Midbrain (tissue), 1 donor: ENCODE data around the gene TSPAN33.
A peak's percentile ranks its signal among the peaks of the same experiment; 100 is the strongest.

ENCODE experiments used
- DNase-seq: peaks from one replicate; lab custom pipeline; 2025; lab: John Stamatoyannopoulos, UW

The TSPAN33 gene

DNA sequence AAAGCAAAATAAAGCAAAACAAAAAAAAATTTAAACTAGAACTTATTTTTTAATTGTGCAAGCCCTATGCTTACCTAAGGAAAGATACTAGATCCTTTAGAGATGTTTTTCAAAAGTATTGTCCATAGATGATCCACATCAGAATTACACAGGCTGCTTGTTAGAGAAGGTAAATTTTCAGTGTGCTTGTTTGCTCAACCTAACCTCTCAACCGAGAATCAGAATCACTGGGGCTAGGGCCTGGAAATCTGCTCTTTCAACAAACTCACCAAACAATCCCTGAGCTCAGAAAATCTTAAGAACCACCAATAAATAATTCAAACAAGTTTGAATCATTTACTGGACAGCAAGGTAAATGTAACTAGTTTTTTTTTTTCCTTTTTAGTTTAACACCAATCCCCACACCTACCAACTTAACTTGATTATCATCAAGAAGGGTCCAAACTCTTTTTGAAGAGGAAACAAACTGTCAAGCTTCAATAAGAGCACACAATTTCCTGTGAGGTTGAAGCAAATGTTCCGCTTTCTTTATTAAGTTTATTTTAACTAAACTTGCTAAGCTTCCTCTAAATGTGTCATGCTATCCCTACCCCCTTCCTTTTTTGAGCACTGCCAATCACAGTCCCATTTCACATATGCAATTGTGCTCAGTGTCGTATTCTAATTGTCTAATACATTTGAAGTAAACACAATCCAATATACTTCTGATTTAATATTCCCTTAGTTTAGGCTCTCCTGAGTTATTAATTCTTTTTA lies 7.4 kb upstream of the TSPAN33 start:
- DNase-seq = no peak

DNA sequence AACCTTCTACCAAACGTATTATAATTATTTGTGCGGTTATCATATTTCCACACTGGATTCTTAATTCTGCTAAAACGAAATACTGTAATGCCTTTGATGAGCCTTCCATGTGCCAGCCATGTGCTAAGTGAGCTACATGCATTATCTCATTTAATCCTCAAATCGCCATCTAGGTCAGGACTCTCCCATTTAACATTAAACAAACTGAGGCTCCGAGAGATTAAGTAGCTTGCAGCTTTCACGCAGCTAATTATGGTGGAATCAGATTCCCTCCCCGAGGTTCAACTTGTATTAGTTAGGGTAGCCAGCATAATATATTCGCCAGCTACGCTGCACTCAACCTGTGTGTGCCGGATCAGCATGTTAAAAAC lies 798 bp upstream of the TSPAN33 start:
- no peak for DNase-seq

DNA sequence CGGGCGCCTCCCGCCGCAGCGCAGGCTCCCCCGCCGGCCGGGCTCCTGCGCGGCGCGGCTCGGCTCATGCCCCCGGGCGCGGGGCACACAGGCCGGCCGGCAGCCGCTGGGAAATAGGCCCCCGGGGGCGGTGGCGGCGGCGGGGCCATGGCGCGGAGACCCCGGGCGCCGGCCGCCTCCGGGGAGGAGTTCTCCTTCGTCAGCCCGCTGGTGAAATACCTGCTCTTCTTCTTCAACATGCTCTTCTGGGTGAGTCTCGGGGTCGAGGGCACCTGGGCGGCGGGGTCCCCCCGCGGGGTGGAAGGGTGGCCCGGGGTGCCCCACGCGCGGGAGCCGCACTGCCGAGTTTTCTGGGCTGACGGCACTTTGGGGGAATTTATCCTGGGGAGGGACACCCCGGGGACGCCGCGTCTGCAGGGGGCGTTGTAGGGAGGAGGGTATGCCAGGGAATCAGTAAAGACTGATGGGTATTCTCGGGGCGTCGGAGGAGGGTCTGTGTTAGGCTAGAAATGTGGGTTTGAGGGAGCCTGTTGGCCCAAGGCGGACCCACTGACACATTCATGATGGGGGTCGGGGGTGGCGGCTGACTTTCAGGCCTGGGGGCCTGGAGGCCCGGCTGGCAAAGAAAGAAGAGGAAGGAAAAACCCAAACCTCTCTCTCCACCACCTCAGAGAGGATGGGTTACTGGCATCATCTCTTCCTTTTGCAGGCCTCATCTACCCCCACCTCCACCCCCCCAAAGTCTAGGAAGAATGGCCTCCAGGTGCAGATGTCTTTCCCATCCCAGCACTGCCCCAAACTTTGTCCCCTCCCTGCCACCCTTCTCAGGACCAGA lies 544 bp downstream of the TSPAN33 start:
- DNase-seq = no peak

DNA sequence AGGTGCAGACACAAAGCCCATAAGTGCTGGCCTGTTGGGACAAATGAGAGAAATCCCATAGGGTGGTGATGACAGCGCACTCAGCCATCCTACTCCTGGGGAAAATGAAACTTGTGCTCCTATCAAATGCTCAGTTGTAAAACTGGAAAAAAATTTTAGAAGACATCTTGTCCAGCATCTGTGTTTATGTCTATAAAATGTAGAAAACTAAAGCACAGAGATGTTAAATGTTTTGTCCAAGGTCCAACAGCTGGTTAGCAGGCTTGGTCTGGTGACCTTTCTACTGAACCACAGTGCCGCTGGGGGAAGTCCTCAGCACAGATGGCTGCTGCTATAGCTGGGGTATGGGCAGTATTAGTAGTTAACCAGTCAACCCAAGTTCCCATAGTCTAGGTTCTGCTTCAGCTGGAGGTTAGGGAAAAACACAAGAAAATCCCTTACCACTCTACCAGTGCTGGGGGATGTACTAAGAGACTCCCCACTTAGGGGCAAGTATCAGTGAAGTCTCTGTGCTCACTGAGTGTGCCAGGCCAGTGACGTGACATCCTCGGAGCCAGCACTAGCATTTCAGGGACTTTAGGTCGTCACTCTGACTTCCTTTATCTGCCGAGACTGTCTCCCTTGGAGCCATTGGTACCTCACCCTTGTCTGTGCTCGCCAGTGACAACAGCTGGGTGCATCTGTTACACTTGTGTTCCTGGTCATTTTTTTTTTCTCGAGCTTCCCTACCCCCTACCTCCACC lies 1.9 kb downstream of the TSPAN33 start:
- DNase-seq = no peak

DNA sequence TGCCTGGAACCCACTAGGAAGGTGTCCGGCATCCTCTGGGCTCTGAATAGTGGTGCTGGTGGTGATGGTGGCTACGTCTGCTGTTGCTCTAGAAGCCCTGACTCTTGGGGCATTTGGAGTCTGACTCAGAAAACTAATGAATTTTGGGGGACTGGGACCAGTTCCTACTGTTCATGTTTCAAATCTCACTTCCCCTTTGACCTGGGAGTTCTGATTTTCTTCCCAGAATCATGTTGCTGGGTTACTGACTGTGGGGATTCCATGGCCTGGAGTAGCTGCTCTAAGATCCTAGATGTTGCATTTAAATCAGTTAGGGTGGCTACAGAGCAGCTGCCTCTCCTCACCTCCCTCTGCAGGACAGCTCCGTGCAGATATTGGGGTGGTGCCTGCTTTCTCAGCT lies 3.2 kb downstream of the TSPAN33 start:
- no peak for DNase-seq

DNA sequence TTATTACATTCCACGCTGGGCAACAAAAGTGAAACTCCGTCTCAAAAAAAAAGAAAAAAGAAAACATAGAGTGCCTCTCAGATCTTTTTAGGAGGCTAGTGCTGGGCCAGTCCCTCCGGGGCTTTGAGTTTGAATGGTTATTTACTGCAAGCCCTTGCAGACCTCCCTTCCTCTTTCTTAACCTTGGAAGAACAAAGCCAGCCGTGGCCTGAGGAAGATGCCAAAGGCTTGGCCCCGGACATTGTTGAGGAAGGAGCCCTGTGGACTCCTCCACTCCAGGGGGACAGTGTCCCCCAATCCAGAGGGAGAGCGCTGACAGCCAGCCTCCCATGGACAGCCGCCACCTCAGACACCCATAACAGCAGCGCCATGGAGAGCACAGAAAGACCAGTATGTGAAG lies 5.0 kb downstream of the TSPAN33 start:
- DNase-seq = no peak

DNA sequence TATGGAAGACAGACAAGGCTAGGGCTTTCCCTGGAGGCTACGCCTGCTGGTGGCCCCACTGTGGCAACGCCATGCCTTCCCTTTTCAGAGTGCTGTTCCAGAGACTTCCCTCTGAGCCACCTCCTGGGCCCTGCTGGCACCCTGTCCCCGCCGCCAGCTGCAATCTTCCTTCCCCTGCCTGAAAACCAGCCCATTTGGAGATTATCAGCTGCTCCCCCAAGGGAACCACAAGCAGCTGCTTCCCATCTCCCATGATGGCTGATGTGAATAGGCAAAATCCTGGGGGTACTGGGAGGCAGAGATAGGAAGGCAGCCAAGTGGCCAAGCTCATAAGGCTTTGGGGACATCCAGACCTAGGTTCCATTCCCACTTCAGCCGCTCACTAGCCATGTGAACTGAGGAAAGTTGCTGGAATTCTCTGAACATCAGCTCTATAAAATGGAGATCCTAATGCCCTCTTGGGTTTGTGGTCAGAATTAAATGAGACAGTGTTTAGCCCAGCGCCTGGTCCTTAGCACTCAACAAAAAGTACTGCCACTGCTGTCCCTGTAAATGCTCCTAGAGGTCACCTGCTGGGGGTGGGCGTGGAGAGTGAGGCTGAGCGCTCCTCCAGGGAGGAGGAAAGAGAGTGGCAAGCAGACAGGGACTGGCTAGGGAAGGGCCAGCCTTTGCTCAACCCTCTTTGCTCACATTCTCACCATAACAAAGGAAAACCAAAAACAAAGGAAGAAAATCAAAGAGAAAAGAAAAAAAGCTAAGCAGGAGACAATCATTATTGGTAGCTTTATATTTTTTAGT lies 5.9 kb downstream of the TSPAN33 start:
- no peak for DNase-seq

DNA sequence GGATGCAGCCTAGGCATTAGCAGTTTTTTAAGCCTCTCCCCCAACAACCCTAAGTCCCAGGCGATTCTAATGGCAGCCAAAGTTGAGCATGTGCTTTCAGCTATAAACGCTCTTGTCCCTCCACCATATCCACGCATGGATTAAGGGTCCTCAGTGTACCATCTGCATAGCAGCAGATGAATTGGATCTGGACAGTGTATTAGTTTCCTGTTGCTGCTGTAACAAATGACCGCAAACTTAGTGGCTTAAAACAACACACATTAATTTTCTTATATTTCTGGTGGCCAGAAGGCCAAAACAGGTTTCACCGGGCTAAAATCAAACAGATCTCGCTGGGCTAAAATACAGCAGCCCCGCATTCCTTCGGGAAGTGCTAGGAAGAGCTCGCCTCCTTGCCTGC lies 13.1 kb downstream of the TSPAN33 start:
- no peak for DNase-seq

DNA sequence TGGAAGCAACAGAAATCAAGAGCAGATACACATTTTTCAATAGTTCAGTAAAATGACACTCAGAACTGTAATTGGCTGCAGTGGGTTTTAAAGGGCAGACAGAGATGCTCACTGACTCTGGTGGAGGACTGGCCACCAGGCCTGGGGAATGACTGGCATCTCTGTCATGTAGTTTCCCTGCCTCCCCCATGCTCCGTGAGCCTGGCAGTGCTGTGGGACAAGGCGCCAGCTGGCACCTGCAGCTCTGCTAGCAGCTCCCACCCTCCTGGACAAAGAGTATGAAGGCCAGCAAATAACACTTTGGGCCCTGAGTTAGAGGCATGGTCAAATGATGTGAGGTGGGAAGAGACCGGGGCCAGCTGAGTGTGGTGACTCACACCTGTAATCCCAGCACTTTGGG lies 15.0 kb downstream of the TSPAN33 start:
- no peak for DNase-seq

DNA sequence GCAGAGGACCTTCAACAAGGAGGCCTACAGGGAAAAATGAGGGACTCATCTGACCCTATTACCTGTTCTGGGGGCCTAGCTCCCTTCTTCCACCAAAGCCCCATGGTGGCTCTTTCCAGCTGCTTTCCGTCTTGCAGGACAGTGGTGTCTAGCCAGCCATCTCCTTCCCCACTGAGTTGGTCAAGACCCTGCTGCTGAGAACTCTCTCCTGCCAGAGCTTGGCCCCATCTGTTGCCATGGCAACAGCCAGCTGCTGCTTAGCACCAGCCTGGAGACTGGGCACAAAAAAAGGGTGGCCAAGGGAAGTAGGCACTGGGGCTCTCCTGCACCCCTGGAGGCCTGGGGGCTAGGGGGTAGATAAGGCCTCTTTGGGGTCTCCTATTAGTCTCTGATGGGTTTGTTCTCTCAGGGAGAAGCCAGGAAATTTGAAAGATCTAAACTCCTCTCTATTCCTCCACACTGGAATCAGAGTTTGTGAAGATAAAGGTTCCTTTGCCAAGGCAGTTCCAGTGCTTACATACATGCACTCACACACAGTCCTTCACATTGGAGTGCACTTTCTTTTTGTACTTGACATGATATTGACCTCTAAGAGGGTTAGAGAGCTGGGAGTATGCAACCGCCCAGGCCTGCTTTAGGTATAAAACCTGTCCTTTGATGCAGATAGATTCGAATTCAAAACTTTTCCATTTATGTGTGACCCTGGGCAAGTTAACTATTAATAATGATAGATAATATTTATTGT lies 15.8 kb downstream of the TSPAN33 start:
- peak; percentile 28 for DNase-seq

DNA sequence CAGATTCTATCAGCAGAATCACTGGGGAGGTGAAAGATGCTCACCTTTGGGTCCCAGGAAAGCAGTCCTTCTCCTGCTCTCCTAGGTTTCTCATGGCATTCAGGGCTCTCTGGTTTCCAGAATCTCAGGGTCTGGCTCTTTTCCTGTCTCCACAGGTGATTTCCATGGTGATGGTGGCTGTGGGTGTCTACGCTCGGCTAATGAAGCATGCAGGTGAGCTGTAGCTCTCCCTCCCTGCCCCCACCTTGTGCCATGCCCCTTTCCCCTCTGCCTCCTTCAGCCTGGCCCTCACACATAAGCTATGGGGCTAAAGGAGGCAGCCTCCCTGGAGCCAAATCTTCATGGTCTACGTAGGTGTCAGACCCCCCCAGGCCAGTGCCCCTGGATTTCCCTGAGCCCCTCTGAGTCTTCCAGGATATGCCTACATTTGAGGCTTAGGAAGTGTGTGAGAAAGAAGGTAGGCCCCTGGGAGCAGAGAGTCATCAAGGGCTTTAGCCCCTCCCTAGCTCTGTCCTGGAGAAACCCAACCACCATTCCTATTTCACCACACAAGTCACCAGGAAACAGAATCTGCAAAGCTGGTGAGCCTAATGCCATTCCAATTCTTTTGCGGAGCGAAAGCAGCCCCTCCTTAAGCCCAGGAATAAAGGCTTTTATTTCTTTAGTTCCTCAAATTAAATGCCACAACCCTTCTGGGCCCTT lies 17.2 kb downstream of the TSPAN33 start:
- DNase-seq = no peak

DNA sequence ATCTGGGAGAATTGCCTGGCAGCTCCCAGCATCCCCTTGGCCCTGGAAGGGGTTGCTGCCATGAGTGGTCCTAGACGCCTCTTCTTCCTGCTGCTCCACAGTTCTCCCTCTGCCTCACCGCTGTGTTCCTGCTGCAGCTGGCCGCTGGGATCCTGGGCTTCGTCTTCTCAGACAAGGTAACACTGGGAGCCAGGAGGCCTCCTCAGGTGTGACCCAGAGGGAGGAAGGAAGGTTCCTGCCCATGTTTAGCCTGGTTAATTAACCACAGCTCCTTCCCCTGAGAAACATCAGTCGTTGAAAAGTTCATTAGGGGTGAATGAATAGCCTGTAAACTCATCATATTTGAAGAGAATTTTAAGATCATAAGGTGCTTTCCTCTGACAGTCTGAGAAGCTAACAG lies 18.2 kb downstream of the TSPAN33 start:
- DNase-seq = no peak

DNA sequence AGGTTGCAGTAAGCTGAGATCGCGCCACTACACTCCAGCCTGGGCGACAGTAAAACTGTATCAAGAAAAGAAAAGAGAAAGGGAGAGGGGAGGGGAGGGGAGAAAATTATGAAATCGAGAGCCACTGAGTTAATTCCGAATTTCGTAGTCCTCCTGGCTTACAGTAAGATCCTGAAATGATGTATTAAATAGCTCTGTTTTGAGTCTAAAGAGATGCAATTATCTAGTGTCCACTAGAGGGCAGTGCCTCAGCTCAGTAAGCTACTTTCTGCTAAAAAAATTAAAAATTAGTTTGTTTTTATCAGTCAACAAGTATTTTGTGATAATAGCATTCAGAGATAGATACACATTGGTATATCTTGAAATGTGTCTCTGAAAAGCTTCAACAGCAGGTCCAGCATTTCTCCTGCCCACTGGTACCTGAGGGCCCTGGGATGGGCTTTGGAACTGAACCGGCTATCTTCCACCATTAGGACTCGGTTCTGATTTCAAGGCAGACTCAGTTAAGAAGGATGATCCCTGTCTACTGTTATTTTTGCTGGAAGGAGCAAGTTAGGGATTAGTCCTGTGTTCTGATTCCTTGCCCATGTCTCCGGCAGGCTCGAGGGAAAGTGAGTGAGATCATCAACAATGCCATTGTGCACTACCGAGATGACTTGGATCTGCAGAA lies 19.5 kb downstream of the TSPAN33 start:
- DNase-seq = peak; percentile 51

DNA sequence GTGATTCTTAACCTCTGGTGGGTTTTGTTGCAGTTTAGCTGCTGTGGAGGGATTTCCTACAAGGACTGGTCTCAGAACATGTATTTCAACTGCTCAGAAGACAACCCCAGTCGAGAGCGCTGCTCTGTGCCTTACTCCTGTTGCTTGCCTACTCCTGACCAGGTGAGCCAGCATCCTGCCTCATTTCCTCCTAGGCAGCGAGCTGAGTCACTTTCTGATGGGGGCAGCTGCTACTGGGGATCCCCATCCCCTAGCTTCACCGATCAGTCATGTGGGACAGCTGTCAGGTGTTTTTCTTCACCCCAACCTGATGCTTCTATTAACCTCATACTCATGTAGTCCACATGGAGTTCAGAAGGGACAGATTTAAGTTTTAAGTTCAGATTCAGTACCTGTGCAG lies 22.2 kb downstream of the TSPAN33 start:
- no peak for DNase-seq

DNA sequence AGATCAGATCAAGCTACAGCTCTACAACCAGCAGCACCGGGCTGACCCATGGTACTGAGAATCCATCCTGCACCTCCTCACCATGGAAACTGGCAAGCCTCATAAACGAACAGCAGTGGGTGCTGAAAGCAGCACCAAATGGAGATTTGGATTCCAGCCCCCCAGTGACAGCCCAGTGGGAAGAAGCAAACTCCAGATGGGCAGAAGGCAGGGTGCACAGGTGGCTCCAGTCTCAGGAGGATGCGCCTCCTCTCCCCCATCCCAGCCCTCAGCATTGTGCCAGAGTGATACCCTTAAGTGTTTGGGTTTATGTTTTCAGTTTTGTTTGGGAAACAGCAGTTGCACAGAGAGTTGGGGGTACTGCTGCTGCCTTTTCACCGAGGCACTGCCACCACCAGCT lies 23.3 kb downstream of the TSPAN33 start:
- DNase-seq = no peak

DNA sequence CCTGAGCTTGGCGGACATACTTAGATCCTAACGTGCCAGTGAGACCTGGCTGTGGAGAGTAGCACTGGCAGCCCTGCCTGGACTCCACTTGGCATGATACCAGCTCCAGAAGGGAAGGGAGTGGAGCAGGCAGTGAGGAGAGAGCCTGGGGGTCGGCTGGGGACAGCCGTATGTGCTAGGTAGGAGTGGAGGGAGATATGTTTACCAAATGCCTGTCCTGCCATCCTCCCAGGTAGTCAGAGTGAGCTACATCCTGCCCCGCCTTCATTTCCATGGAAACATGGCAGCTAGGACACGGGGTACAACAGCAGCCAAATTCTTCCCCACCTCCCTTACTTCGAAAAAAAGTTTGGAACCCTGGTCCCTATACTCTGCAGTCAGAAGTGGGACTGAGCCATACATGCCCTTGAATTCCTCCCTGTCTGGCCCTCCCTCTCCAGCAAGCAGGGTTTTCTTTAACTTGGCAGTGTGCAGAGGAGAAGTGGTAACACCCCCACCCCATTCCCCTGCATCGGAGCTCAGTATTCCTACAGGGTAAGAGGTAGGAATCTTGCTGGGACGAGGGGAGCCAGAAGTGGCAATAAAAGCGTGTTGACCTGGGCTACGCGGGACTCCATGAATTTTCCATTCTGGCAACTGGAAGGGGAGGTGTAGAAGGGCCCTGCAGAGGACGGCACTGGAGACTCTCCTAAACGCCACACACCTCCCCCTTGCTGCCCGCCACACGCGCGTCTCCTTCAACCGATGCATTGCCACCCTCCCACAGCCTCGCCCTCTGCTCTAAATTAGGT lies 23.9 kb downstream of the TSPAN33 start:
- DNase-seq = no peak

DNA sequence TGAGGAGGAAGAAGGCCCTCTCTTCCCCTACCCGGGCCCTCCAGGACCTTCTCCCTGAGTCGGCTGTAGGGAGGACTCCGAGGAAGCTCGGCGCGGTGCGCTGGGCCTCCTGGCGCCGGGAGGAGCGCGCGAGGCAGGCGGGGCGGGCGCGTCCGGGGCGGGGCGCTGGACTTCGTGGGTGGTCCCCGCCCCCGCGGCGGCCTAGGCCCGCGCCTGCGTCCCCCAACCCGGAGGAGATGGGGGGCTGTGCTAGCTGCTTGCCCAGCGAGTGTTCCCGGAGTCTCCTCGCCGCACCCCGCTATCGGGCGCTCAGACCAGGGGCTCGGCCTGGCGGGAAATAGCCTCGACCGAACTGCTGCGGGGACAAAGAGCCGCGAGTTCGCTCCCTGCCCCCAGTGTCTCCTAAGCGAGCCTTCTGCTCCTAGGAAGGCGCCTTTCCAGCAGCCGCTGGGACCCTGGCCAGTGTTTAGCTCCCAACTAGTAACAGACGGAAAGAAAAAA lies 24.7 kb downstream of the TSPAN33 start:
- peak; percentile 42 for DNase-seq

DNA sequence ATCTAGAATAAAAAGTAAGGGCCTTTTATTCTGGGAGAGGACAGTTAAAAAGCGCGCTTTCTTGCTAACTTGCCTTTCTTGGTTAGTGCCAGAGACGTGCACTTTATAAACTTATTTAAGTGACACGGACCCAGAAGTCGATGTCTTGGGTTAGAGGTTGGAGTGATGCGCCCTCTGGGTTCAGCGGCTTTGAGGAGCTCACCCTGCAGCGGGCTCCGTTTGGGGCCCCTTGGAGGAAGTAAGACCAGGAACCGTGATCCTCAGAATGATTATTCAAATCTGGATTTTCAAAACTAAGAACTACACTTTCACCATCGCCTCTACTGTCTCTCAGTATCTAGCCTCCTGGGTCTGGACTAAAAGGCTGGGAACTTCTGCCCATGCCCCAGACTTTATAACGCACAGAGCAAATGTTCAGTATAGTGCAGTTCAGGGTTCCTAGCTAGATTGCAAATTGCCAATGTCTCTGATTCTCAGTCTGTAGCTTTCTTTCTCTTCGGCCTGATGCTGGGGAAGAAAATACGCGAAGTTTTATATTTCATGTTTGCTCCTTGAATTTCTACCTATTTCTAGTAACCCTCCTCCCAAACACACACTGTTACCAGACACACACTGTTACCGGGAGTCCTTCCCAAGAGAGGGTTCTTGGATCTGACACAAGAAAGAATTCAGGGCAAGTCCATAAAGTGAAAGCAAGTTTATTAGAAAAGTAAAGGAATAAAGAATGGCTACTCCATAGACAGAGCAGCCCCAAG lies 25.4 kb downstream of the TSPAN33 start:
- DNase-seq = no peak
